ENCODE results near the gene SLC25A21. TPM values are rescaled to one million over a fixed set of nuclear protein-coding genes. Genes with fewer than 3 reads are reported as not detected.

SLC25A21 gene
- total RNA-seq, 1 donor from 2014 or later: 1.2 TPM

DNA sequence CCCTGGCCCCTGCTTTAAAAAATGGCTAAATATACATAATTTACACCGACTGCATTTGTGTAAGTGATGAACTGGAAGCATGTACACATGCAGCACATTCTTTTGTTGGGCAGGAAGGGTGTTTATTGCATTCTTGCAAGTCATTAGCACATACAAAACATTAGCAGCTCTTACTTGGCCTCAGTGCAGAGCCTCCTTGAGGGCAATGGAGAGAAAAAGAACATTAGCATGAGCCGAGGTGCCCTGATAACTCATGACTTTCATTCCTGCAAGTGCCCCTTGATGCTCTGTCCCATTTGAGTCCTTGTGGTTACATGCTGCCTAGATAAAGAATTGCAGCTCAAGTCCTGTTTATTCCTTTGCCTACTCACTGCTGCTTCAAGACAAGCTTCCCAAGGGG is 448.9 kb downstream of the SLC25A21 start:
- no peak for DNase-seq (ENCODE audit: low spot score)
- Mint-ChIP-seq H3K9me3 (ENCODE audit: unreplicated experiment) (no peaks in the 10 kb centered on the region), H3K36me3 (ENCODE audit: low read depth, unreplicated experiment) (no peaks in the 10 kb centered on the region), H3K4me1 (ENCODE audit: unreplicated experiment) (peaks cover 4% of the 10 kb centered on the region), H3K4me3 (ENCODE audit: unreplicated experiment) (no peak overlapping the region), H3K27ac (ENCODE audit: unreplicated experiment) (no peak overlapping the region), H3K27me3 (ENCODE audit: unreplicated experiment) (no peaks in the 10 kb centered on the region)
- TF ChIP-seq, protein P1, sequence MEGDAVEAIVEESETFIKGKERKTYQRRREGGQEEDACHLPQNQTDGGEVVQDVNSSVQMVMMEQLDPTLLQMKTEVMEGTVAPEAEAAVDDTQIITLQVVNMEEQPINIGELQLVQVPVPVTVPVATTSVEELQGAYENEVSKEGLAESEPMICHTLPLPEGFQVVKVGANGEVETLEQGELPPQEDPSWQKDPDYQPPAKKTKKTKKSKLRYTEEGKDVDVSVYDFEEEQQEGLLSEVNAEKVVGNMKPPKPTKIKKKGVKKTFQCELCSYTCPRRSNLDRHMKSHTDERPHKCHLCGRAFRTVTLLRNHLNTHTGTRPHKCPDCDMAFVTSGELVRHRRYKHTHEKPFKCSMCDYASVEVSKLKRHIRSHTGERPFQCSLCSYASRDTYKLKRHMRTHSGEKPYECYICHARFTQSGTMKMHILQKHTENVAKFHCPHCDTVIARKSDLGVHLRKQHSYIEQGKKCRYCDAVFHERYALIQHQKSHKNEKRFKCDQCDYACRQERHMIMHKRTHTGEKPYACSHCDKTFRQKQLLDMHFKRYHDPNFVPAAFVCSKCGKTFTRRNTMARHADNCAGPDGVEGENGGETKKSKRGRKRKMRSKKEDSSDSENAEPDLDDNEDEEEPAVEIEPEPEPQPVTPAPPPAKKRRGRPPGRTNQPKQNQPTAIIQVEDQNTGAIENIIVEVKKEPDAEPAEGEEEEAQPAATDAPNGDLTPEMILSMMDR (IDR thresholded peaks at IDR 0.05; ENCODE audit: unreplicated experiment): no peak

GRCh38 chr14:36721877-36722276 is 450.5 kb downstream of the SLC25A21 start:
- no peaks in the 10 kb centered on the region for H3K9me3 Mint-ChIP-seq (ENCODE audit: unreplicated experiment)
- no peak for DNase-seq (ENCODE audit: low spot score)
- H3K27ac Mint-ChIP-seq (ENCODE audit: unreplicated experiment): no peak overlapping the region
- H3K4me1 Mint-ChIP-seq (ENCODE audit: unreplicated experiment): peaks cover 4% of the 10 kb centered on the region
- no peak overlapping the region for H3K4me3 Mint-ChIP-seq (ENCODE audit: unreplicated experiment)
- TF ChIP-seq, protein P1 (IDR thresholded peaks at IDR 0.05; ENCODE audit: unreplicated experiment): no peak
- no peaks in the 10 kb centered on the region for H3K27me3 Mint-ChIP-seq (ENCODE audit: unreplicated experiment)
- no peaks in the 10 kb centered on the region for H3K36me3 Mint-ChIP-seq (ENCODE audit: low read depth, unreplicated experiment)

DNA sequence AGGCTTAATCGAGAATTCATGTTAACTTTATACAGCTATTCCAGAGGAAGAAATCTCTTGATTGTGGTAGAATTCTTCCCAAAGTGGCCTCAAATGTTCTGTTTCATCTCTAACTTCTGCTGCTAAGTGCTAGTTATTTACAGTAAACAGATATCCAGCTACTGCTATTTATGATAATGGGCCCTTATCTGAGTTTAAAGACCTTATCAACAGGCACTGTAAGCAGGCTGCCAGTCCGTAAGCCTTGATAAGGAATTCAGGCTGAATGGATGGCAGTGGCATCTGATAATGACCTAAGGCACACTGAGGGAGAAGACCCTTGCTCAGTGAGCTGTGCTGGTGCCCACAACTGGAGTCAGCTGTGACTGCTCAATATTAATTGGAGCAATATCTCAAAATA is 451.7 kb downstream of the SLC25A21 start:
- Mint-ChIP-seq H3K4me1 (ENCODE audit: unreplicated experiment) (peaks cover 4% of the 10 kb centered on the region), H3K9me3 (ENCODE audit: unreplicated experiment) (no peaks in the 10 kb centered on the region), H3K36me3 (ENCODE audit: low read depth, unreplicated experiment) (no peaks in the 10 kb centered on the region), H3K27me3 (ENCODE audit: unreplicated experiment) (no peaks in the 10 kb centered on the region), H3K27ac (ENCODE audit: unreplicated experiment) (no peak overlapping the region), H3K4me3 (ENCODE audit: unreplicated experiment) (no peak overlapping the region)
- DNase-seq (ENCODE audit: low spot score): no peak
- TF ChIP-seq, protein P1 (IDR thresholded peaks at IDR 0.05; ENCODE audit: unreplicated experiment): no peak

GRCh38 chr14:36719823-36720222 is 452.6 kb downstream of the SLC25A21 start:
- Mint-ChIP-seq H3K4me3 (ENCODE audit: unreplicated experiment) (no peak overlapping the region), H3K4me1 (ENCODE audit: unreplicated experiment) (peaks cover 4% of the 10 kb centered on the region)
- no peak for DNase-seq (ENCODE audit: low spot score)

GRCh38 chr14:36718216-36718615 is 454.2 kb downstream of the SLC25A21 start:
- no peak for DNase-seq (ENCODE audit: low spot score)
- Mint-ChIP-seq H3K36me3 (ENCODE audit: low read depth, unreplicated experiment) (no peaks in the 10 kb centered on the region), H3K4me1 (ENCODE audit: unreplicated experiment) (peaks cover 2% of the 10 kb centered on the region), H3K27me3 (ENCODE audit: unreplicated experiment) (no peaks in the 10 kb centered on the region), H3K27ac (ENCODE audit: unreplicated experiment) (no peak overlapping the region), H3K9me3 (ENCODE audit: unreplicated experiment) (no peaks in the 10 kb centered on the region), H3K4me3 (ENCODE audit: unreplicated experiment) (no peak overlapping the region)
- TF ChIP-seq, protein P1 (IDR thresholded peaks at IDR 0.05; ENCODE audit: unreplicated experiment): no peak

More at GRCh38 chr14:36719823-36720222, 452.6 kb downstream of the SLC25A21 start:
- Mint-ChIP-seq H3K36me3 (ENCODE audit: low read depth, unreplicated experiment) (no peaks in the 10 kb centered on the region), H3K9me3 (ENCODE audit: unreplicated experiment) (no peaks in the 10 kb centered on the region), H3K27ac (ENCODE audit: unreplicated experiment) (no peak overlapping the region), H3K27me3 (ENCODE audit: unreplicated experiment) (no peaks in the 10 kb centered on the region)
- TF ChIP-seq, protein P1 (IDR thresholded peaks at IDR 0.05; ENCODE audit: unreplicated experiment): no peak

Data from endothelial cell (in vitro differentiated cells).